GM19239 (cell line): Measurements from ENCODE around the gene SPAG6.

Experiments used
- DNase-seq: peaks from one replicate; pipeline ENCODE4 v3.0.0; 2011; ENCODE audit warnings: low spot score; ENCODE audit not compliant: insufficient read length
- FAIRE-seq: peaks from 2 replicates; lab custom pipeline; 2011; peaks lifted over from hg19 to GRCh38; lab: Jason Lieb, UNC

SPAG6 gene

GRCh38 chr10:22451346-22451745, 106.0 kb downstream of the SPAG6 start:
- FAIRE-seq (no peak), DNase-seq (no peak)

- FAIRE-seq: no peak
- DNase-seq: no peak
These were observed 108.0 kb downstream of the SPAG6 start for GRCh38 chr10:22453320-22453719.

GRCh38 chr10:22453948-22454591, 108.8 kb downstream of the SPAG6 start:
- DNase-seq: no peak
- no peak for FAIRE-seq

- FAIRE-seq (no peak), DNase-seq (no peak)
These were observed 109.3 kb downstream of the SPAG6 start for GRCh38 chr10:22454634-22455033.

- FAIRE-seq (no peak), DNase-seq (no peak)
These were observed 110.0 kb downstream of the SPAG6 start for GRCh38 chr10:22455068-22455857.

- DNase-seq: no peak
- FAIRE-seq: no peak
These were observed 111.2 kb downstream of the SPAG6 start for GRCh38 chr10:22456486-22456885.

- DNase-seq: no peak
- no peak for FAIRE-seq
These were observed 113.2 kb downstream of the SPAG6 start for GRCh38 chr10:22458272-22459038.

- DNase-seq (no peak), FAIRE-seq (no peak)
These were observed 114.2 kb downstream of the SPAG6 start for GRCh38 chr10:22459496-22459895.

- FAIRE-seq: no peak
- DNase-seq: no peak
These were observed 114.8 kb downstream of the SPAG6 start for GRCh38 chr10:22460101-22460500.

GRCh38 chr10:22460531-22461403, 115.5 kb downstream of the SPAG6 start:
- DNase-seq (no peak), FAIRE-seq (no peak)

GRCh38 chr10:22461891-22462290, 116.6 kb downstream of the SPAG6 start:
- no peak for DNase-seq
- FAIRE-seq: no peak

GRCh38 chr10:22463255-22463654, 118.0 kb downstream of the SPAG6 start:
- FAIRE-seq: peak; percentile 59
- DNase-seq: no peak

GRCh38 chr10:22464966-22465629, 119.8 kb downstream of the SPAG6 start:
- DNase-seq (no peak), FAIRE-seq (no peak)

GRCh38 chr10:22466763-22467334, 121.6 kb downstream of the SPAG6 start:
- DNase-seq: no peak
- FAIRE-seq: no peak
